HT1080 (cell line): ENCODE data around the gene EXOC6B. TPM values are rescaled to one million over a fixed set of nuclear protein-coding genes. Genes with fewer than 3 reads are reported as not detected.

Experiments
- DNase-seq: peaks from one replicate; pipeline ENCODE4 v3.0.0-alpha.2; 2015; ENCODE audit warnings: low read depth
- total RNA-seq: library from RNA; depleted of rRNA; stranded (reverse); fragments of >200 nt; shearing (Covaris generic); gene quantifications from 2 replicates; pipeline ENCODE4 v1.2.3, GENCODE V29; 2014

Gene EXOC6B
- total RNA-seq, 1 experiment from 2014 or later, result 6.8 TPM

DNA sequence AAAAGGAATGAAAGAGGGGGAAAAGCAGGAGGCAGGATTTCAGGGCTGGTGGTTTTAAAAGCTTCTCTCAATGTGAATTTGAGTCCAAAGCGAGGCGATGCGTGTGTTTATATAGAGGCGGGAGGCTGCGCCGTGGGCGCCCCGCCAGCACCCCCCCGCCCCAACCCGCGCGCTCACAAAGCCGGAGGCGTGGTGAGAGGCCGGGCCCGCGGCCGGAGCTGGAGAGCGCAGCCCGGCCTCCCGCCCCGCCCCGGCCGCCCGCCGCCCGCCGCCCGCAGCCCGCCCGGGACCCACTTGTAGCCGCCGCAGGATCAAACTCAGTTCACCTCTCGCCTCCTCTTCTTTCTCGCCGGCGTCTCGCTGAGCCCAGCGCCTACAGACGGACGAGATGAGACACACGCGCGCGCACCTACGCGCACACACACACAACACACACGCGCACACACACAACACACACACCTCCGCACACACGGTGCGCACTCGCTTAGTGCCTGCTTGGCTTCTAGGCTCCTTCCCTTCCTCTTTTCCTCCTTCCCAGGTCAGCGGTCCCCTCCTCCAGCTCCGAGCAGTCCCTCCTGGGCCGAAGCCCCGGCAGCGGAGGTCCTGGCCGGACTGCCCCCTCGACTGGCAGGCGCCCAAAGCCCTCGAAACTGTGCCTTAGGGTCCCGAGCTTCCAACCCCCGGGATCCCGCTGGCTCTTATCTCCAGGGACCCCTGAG, 676.8 kb downstream of the EXOC6B start:
- no peak for DNase-seq

DNA sequence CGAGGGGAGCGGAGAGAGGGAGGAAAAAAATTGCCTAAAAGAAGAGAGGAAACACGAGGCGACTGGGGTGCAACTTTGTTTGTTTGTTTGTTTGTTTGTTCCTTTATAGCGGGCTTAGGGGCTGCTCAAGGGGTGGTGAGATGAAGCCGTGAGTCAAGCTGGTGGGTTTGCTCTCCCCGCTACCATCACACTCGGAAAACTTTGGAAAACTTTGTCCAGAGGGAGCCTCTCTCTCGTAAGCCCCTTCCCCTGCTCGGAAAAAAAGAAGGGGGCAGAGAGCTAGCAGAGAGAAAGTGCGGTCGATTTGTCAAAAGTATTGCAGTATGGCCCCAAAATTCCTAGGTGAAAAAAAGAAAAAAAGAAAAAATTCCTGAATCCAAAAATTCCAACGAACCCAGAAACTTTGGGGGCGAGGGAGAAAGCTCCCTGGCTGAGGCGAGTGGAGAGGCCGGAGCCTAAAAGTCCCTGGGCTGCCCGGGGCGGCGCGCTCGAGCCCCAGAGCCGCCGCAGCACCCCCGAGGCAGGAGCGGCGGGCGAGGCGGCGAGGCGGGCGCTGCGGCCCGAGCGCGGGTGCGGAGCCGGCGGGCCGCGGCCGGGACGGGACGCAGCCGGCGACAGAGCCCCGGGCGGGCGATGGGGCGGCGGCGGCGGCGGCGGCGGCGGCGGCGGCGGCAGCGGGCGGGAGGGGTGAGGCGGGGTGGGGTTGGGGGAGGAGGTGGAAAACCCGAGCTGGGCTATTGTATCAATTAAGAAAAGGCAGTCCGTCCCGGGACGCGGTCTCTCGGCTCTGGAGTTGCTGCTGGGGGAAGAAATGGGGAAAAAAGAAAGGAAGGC, 677.6 kb downstream of the EXOC6B start:
- DNase-seq, result no peak

DNA sequence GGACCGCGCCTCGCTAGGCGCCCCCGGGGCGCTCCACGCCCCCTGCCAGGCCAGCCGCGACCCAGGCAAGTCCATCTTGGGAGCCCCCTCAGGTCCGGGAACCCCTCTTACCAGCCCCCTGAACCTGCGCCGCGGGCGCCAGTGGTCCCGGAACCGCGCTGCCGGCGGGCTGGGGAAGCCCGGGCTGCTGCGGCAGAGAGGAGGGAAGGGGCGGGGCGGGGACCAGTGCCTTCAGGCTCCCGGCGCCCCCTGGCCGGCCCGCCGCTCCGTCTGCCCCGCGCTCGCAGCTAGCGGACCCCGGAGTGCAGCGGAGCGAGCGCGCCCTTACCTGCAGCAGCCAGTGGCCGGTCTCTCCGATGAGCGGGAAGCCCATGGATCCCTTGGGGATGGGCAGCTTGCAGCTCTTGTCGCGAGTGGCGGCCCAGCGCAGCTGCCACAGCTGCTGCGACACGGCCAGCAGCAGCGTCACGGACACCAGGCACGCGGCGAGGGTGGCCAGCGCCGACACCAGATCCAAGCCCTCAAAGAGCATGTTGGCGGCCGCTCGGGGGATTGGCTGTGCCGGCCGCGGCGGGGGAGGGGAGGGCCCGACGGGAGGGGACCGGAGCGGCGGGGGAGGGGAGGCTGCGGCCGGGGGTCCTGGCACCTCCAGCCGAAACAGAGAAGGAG, 678.4 kb downstream of the EXOC6B start, which contains the start of gene CYP26B1:
TSS of gene CYP26B1 (minus strand) at position 560 of the 669 bp plus-strand sequence. CDS start at position 532, 28 bp downstream.
- no peak for DNase-seq

DNA sequence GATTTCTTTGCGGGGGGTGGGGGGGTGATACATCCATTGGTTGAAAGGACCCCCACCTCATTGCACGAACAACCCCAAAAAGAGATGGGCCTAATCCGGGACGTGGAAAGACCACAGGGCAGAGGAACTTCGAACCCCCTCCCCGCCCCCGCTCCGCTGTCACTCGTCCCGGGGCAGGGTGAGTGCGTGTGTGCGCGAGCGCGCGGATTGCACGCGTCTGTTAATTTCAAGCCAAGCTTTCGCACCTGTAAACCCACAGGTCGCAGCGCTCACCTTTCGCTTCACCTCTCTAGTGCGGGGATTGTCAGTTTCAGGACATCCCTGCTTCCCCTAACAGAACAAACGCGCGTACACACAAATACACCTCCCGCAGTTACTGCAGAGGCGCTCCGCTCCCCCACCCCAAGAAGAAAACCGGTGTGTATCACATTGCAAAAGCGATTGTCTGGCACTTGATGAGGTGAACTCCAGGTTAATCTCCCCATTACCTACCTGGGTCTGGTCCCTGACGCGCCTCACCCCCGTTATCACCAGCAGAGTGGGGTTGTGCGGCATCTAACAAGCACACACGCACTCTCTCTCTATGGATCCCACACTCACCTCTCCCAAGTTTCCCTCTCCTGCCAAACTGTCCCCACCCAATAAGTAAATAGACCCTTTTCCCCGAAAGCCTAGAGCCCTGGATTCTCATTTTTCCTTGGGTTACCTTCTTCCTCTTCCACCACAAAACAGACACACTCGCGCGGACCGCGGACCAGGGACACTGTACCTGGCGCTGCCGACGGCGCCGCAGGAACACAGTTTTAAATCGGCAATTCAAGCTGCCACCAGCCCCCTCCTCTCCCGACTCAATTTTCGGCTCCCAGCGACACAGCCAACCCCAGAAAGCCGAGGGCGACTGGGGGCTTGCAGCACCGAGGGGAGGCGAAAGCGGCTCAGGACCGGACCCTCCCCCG, 679.2 kb downstream of the EXOC6B start:
- no peak for DNase-seq

DNA sequence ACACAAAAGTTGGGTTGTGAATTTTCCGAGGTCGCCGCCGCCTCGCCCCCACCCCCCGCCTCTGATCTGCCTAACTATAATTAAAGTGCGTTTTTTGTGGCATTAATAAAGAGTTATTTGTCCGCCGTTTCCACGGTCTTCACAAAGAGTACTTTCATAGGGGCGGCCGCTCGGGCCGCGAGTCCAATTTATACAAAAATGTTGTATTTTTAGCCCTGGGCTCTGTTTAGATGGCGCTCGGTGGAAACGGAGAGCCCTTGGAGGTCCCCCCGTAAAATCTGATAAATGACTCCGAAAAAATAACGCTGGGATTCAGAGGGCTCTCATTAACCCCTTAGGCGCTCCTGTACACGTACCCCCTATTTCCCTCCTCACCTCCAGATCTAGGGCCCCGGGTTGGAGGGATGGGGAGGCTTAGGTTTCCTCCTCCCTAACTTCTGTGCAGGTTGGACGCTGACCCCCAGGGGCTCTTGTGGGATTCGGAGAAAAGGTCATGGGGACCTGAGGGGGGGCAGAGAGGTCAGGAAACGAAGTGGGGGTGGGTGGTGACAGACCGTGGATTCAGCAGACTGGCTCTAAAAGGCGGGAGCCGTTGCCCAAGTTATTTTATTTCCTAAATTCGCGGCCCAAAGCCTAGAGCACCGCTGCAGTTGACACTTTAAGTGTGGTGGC, 680.0 kb downstream of the EXOC6B start:
- DNase-seq, result no peak

DNA sequence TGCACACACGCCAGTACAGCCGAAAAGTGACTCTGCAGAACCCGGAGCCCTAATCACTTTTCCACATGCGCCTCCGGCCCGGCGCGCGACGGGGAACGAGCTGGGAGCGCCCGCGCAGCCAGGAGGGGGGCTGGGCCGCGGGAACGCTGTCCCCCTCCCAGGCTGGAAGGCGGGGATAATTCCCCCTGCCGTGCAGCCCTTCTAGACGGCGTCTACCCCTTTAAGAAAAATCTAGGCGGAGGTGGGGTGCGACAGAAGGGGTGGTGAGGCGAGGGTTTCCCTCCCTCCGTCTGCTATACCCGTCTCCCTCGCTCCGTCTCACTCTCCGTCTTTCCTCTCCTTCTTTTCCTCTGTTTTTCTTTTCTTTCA, 680.6 kb downstream of the EXOC6B start:
- no peak for DNase-seq

DNA sequence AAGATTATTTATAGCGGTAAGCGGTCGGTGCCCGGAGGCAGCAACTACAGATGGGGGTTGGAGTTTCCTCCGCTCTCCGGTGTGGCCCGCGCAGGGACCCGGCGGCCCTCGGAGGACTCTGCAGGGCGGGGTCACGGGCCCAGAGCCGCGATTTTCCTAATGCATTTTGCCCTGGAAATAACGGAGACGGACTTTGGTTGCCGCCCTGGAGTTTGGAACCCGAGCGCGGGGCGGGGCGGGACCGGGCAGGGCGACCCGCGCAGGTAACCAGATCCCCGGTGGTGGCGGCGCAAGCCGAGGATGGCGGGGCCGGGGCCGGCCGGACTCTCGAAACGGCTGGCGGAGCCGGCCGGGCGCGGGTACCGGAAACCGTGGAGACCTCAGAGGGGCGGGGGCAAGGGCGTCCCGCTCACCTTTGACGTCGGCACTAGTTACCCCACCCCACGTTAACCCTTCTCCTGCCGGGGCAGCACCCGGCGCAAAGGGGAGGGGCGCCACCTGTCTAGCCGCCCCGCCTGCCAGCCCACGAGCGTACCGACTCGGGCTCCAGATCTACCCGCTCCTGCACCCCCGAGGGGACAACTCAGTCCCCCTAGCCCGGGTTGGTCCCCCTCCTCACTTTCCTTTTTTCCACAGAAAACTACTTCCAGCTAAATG, 681.1 kb downstream of the EXOC6B start:
- no peak for DNase-seq

DNA sequence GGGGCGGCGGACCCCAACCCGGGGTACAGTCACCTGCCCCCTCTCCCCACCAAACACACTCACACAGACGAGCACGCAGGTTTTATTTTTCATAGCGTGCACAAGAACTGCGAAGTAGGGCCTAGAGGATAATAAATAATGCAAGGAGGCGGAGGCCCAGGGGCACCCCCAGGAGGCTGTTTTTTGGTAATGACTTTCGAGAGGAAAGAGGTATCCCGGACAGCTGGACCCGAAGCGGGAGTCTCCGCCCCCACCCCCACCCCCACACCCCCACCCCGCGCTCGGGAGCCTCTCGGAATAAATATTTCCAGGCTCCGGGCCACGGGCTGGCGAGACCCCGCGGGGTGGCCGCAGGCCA, 681.6 kb downstream of the EXOC6B start:
- no peak for DNase-seq

DNA sequence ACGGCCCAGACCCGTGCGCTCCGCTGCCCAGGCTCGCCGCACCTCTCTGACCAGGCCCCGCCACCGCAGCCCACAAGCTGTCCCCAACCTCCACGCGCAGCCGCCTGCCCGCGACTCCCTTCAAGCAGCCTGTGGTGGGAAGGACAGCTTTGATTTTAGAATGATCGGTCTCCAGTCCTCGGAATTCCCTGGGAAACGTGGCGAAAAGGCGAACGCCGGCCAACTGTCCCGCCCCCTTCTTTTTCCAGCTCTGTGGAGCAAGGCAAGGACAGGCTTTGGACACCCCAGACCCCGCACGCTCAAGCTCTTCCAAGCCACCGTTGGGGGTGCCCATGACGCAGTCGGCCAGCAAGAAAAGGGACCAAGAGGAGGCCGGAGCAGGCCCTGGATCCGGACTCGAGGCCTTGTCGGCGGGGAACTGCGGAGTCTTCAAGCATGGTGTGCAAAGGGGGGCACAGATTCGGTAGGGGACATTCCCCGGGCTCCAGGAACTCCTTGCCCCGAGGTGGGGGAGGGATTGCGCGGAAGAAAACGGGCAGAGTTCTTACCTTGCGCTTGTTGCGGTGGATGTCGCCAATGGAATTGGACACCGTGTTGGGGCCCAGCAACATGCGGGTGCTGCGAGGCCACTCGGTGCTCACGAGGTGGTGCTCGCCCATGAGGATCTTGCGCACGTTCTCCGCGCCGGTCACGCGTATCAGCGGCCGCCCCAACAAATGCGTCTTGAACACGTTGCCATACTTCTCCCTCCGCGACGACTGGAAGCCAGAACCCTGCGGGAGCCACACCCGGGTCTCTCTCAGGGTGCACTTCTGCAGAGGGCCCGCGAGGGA, 682.2 kb downstream of the EXOC6B start:
- DNase-seq, result no peak

DNA sequence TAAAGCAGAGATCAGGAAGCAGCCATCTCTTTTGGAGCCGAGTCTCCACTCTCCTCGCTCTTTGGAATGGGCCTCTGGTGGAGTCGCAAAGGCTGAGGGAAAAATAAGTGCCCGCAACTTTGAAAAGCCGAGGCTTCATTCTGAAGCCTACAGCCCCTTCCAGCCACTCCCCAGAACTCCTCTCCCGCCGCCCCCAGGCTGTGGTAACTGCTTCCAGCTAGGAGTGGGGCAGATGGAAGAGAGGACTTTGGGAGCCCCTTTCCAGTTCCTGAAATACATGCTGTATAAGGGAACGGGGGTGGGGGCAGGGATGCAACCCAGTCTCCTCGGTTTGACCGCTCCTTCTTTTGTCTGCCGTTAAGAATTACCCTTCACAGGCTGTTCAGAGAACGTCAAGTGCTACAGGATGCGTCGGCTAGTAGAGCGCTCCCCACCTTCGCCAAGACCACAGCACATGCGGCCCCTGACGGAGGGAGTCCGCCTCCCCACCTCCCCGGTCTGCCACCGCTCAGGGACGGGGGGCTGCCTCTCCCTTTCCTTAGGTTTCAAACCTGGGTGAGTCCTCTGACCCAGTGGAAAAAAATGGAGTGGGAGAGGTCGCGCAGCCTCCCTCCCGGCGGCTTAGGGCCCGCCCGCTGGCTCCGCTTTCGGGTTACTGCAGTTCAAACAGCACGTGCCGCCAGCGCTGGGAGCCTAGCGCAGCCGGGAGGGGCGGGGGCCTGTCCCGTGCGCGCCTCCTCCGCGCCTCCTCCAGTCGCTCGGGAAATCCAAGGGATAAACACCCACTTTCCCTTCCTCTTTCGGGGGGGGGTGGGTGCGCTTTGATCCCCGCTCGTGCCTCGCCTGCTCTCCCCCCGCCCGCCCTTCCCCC, 683.0 kb downstream of the EXOC6B start:
- DNase-seq, result no peak

DNA sequence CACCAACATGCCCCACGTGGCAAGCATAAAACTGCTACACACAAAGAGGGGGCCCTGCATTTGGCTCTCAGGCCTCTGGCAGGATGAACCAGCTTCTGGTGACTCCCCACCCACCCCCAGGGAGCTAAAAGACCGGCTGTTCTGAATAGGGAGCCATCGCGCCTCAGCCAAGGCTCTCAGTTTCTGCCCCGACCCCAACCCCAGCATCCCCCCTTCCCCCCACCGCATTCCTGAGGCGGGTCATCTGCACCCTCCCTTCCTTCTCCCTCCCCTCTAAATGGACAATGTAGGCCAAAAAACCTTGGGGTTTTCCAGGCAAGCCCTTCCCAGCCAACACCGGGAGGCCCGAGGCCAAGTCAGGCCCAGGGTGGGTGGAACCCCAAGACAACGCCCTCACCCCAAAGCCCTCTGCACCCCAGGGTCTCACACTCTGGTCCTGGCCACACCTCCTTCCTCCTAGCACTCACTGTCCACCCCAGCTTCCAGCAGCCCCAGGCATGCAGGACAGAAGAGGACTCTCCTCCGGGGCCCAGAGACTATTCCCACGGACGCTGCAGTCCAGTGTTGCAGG, 683.9 kb downstream of the EXOC6B start:
- no peak for DNase-seq

DNA sequence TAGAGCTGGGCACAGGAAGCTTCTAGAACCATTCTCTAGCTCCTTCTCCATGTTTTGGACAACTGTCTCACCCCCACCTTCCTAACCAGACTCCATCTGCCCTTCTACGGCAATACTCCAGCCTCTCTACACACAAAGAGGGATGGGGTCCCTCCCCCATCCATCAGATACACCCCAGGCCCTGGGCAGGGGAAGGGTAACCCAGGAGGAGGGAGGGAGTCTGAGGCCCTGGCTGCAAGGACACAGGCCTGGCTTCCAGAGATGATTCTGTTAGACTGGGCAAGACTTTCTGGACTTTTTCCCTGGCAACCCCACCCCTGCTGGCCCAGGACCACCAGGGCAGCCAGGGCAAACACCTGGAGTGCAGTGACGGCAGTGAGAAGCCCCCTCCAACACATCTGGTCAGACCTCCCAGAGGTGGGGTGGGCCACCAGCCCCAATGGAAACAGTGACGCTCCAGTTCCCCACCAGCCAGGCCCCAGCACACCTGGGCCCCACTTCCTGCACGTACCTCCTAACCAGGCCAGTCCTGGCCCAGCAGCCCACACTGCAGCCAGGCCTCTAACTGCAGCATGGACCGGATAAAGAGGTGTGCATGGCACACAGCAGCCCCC, 684.7 kb downstream of the EXOC6B start:
- no peak for DNase-seq

DNA sequence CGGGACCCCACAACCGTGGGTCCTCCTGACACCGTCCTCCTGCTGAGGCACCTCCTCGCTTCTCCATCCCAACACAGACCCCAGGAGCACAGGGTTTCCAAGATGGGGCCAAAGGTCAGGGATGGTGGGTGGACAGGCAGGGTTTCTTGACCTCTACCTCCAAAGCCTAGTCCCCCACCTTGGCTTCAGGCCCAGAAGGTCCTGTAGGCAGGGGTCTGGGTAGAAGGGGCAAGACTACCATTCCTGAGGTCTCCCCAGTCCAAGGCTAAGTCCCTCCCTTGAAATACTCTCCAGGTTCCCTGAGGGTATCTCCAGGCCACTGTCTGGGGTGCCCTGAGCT, 685.2 kb downstream of the EXOC6B start:
- DNase-seq, result no peak

DNA sequence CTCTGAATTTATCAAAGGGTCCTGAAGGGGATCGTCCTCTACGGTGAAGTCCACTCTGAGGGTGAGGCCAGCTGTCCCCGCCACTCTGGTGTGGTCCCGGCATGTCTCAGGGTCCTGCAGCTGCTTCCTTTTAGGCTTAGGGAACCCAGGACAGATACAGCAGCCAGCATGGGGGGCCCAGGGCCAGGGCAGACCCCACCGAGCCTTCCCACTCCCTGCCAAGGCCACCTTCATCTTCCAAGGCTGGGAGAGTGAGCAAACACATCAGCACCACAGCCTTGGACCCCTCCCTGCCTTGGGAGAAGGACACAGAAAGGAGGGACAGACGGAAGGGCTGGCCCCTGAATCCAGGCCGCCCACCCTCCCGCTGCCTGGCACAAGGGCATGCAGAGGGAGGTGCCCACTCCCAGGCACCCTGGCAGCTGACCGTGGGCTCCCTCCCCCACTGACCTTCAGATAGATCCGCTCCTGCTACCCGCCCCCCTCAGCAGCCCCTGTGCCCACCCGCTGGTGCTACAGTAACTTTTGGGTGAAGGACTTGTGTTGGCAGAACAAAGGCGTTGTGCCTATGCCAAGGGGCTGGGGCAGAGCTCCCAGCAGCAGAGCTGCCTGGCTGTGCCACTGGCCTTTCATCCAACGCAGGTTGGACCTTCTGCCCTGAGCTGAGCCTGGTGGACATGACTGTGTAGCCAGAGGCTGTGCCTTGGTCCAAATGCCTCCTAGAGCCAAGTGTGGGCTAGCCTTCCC, 685.8 kb downstream of the EXOC6B start:
- DNase-seq, result no peak

DNA sequence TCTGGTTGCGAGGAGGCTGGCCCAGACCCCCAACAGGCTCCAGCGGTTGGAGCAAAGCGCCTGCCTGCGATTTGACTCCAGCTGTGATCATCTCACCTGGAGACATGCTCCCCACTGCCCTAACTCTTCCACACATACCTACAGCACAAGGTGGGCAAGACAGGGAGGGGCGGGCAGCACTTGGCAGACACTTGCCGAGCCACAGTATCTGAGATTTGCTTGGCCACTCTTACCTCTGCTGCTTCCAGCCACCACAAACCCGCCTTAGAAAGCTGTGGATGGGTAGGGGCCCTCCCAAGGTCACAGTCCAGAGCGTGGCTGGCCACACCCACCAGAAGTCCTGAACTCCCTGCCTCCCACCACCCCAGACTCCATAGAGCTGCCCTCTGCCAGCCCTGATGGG, 686.4 kb downstream of the EXOC6B start:
- DNase-seq, result no peak

DNA sequence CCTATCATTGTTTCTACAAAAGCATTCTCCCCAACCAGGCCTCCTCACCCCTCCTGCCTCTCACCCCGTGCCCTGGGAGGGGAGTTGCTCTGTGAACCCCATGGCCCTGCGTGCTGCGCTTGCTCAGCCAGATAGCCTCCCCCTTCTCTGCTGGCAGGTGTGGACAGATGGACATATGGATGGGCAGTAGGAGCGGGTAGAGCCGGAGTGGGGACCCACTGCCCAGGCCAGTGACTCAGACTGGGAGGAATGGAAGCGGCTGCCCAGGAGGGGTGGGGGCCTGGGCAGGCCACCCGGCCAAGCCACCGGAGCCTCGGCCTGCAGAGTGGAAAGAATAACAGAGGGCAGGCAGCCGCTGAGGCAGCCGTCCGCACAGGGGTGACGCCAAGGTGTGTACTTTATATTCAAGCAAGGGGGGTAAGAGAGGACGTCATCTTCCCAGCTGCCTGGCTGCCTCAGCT, 686.9 kb downstream of the EXOC6B start:
- DNase-seq, result no peak
